HTERT RPE-1 (cell line): Measurements from ENCODE around the gene PNKD.

Experiments
- in situ Hi-C: fragments of 300-500 bp; cut with MboI; formaldehyde crosslinking; loops from 4 replicates; pipeline ENCODE4 v1.14.3; 2020; ENCODE audit warnings: low sequenced_read_pairs

The PNKD gene

DNA sequence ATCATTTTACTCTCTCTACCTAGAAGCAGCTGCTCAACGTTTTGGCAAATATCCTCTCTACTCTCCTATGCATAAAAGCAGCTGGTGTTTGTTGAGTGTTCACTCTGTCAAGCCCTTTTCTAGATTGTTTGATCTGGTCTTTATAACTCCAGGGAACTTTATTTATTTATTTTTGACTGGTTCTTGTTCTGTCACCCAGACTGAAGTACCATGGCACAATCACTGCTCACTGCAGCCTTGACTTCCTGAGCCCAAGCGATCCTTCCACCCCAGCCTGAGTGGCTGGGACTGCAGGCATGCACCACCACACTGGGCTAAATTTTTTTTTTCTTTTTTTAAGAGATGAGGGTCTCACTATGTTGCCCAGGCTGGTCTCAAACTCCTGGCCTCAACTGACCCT lies 99.0 kb downstream of the PNKD start:
- in situ Hi-C loops, result no loop called here

DNA sequence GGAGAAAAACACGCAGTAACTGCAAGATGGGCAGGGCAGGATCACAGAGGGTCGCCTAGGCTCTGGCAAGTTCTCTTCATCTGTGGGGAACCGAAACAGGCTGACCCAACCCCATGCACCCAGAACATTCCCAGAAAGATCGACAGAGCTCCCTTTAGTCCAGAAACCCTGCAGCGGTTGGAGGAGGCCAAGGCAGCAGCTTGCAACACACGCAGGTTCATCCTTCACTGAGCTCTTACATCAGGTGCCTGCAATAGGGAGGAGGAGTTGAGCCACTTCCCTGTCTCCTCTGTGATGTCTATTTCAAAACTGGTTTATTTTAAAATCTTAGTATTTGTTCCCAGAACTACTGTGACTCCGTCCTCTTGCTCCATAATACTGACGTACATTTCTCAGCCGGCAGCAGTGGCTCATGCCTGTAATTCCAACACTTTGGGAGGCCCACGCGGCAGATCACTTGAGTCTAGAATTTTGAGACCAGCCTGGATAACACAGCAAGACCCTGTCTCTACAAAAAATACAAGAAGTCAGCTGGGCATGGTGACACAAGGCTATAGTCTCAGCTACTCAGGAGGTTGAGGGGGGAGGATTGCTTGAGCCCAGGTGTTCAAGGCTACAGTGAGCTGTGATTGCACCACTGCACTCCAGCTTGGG lies 100.2 kb downstream of the PNKD start:
- in situ Hi-C loops, result no loop called here

DNA sequence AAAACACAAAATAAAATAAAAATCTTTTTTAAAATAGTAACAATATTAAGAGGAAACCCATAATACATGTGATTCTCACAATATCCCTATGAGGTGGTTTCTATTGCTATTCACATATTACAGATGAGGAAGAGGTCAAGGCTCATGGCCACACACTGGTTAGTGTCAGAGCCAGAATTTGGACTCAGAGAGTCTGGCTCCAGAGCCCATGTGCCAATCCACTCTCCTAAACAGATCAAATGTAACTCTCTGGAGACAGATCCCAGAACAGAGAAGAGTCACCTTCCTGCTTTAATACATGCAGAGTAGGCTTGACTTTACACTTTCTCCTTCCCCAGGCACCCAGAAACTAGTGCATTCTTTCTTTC lies 101.6 kb downstream of the PNKD start:
- in situ Hi-C loops, result no loop called here

DNA sequence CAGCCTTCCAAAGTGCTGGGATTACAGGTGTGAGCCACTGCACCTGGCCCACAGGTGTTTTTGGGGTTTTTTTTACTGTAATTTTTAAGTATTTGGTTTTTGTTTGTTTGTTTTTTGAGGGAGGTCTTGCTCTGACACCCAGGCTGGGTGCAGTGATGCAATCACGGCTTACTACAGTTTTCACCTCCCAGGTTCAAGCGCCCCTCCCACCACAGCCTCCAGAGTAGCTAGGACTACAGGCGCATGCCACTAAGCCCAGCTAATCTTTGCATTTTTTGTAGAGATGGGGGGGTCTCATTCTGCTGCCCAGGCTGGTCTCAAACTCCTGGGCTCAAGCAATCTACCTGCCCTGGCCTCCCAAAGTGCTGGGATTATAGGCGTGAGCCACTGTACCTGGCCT lies 104.5 kb downstream of the PNKD start:
- in situ Hi-C loops, result no loop called here

DNA sequence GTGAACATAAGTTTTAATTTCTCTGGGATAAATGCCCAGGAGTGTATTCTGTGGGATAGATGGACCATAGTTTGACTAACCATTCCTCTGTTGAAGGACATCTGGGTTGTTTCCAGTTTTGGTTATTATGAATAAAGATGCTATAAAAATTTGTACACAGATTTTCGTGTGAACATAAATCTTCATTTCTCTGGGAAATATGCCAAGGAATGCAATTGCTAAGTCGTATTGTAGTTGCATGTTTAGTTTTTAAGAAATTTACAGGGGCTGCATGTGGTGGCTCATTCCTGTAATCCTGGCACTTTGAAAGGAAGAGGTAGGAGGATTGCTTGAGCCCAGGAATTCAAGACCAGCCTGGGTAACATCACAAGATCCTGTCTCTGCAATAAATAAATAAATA lies 104.9 kb downstream of the PNKD start:
- in situ Hi-C loops, result no loop called here

DNA sequence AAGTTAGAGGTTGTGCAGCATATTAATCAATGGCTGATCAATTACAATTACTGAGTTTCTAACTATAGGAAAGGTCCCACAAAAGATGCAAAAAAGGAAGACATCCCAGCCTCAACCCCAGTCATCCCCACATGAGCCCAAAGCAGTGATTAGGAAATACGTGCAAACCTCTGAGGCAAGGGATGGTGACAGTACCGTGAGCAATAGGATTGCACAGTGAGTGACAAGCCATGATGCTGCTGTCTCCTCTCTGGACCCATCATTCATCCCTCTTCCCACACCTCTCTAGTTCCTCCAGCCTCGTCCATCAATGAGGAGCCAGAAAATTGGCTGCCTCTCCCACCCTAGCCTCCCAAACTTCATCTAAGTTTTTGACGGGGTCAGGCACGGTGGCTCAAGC lies 107.7 kb downstream of the PNKD start:
- in situ Hi-C loops, result no loop called here

DNA sequence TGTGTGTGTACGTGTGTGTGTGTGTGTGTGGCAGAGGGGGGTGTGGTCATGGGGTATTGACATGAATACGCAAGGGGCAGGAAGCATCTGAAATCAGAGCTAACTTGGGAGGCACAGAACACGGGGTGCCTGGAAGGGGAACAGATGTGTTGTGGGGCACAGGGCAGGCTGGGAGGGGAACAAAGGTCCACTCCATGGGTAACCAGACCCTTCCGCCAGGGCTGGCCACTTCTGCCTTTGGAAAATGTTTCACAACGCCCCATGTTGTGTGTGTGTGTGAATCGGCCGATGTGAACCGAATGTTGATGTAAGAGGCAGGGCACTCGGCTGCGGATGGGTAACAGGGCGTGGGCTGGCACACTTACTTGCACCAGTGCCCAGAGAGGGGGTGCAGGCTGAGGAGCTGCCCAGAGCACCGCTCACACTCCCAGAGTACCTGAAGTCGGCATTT lies 111.6 kb downstream of the PNKD start, which contains the start of gene SLC11A1:
TSS of gene SLC11A1 (plus strand) at position 358 of the 451 bp plus-strand sequence. CDS start 96 bp downstream, outside the sequence.
- in situ Hi-C loops, result no loop called here

DNA sequence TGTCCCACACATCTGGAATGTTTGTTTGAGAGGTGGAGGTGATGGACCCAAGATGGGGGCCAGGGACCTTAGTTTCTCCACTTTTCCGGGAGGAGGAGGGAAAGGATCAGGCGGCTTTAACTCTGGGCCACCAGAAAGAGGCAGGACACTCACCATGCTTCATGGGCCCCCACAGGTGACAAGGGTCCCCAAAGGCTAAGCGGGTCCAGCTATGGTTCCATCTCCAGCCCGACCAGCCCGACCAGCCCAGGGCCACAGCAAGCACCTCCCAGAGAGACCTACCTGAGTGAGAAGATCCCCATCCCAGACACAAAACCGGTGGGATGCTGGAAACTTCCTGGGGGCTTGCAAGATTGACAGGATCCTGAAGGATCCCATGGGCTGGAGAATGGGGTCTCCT lies 112.5 kb downstream of the PNKD start:
- in situ Hi-C loops, result no loop called here

DNA sequence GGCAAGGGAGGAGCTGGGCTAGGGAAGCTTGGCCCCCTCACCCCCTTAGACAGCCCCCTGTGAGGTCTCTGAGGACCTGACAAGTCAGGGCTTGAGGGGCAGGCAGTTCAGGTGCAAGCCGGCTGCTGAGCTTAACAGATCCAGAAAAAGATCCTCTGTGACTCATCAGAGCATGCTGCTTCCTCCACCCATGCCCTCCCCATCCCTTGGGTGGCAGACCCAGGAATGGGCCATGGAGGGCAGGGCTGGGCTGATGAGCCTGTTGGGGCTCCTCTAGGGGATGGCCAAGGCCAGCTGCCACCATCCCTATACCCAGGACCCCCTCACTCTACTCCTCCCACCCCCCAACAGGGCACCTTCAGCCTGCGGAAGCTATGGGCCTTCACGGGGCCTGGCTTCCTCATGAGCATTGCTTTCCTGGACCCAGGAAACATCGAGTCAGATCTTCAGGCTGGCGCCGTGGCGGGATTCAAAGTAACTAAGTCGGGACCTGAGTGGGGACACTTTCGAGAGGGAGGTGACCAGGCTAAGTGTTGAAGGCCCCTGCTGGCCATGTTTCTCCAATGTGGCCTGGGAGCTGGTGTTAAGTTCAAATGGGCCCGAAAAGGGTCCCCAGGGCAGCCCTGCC lies 113.7 kb downstream of the PNKD start:
- in situ Hi-C loops, result no loop called here

DNA sequence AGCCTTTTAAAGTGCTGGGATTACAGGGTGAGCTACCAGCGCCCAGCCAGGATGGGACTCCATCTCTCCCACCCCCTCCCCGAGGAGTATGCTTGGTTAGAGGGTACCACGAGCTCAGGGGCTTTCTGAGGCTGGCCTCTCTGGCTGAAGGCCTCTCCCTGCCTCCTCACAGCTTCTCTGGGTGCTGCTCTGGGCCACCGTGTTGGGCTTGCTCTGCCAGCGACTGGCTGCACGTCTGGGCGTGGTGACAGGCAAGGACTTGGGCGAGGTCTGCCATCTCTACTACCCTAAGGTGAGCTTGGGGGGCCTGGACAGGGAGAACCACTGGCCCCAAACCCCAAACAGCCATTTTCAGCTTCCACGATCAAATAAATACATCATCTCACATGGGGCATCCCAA lies 114.7 kb downstream of the PNKD start:
- in situ Hi-C loops, result no loop called here

DNA sequence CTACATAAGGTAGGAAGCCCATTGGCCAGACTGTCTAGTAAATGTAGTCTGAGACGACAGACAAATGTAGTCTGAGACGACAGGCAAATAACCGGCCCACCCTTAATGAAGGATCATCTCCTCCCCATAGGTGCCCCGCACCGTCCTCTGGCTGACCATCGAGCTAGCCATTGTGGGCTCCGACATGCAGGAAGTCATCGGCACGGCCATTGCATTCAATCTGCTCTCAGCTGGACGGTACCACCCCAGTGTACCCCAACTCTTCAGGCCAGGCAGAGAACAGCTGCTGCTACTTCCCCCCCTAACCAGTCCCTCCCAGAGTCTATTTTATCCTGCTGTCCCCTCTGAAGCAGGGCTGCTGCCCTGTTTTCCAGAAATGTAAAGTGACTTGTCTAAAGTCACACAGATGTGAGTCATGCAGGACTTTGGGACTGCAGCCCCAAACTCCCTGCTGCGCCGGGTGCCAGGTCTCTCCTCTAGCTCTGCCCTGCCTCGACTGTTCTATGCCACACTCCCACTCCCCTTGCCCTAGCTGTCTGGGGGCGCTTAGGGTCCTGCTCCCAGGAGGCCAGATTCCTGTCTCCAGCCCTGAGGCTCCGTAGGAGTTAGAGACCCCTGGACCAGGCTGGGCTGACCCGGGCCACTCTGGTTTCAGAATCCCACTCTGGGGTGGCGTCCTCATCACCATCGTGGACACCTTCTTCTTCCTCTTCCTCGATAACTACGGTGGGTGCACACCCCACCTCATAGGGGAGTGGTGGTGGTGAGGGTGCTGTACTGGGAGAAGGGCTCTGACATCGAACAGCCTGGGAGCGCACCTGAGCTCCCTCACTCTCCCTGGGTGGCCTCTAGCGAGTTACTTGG lies 116.4 kb downstream of the PNKD start:
- in situ Hi-C loops, result no loop called here

DNA sequence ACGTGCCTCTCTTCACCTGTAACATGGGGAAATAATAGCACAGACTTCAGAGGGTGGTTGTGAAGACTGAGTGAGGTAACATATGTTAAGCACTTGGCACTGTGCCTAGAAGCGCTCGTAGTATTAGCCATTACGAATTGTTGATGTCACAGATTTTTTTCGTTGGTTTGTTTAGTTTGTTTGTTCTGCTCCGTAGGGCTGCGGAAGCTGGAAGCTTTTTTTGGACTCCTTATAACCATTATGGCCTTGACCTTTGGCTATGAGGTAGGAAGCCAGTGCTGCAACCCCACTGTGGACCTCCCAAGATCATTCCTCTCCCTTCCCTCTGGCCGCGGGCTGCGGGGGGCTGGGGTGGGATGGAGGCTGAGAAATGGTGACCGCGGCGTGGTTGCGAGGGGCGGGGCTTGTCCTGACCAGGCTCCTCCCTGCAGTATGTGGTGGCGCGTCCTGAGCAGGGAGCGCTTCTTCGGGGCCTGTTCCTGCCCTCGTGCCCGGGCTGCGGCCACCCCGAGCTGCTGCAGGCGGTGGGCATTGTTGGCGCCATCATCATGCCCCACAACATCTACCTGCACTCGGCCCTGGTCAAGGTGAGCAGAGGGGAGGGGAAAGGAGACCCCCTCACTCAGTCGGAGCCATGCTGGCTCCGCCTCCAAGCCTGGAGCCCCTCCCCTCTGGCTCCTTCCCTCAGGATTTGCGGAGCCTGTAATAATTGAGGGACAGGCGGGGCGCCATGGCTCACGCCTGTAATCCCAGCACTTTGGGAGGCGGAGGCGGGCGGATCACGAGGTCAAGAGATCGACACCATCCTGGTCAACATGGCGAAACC lies 117.3 kb downstream of the PNKD start:
- in situ Hi-C loops, result no loop called here

DNA sequence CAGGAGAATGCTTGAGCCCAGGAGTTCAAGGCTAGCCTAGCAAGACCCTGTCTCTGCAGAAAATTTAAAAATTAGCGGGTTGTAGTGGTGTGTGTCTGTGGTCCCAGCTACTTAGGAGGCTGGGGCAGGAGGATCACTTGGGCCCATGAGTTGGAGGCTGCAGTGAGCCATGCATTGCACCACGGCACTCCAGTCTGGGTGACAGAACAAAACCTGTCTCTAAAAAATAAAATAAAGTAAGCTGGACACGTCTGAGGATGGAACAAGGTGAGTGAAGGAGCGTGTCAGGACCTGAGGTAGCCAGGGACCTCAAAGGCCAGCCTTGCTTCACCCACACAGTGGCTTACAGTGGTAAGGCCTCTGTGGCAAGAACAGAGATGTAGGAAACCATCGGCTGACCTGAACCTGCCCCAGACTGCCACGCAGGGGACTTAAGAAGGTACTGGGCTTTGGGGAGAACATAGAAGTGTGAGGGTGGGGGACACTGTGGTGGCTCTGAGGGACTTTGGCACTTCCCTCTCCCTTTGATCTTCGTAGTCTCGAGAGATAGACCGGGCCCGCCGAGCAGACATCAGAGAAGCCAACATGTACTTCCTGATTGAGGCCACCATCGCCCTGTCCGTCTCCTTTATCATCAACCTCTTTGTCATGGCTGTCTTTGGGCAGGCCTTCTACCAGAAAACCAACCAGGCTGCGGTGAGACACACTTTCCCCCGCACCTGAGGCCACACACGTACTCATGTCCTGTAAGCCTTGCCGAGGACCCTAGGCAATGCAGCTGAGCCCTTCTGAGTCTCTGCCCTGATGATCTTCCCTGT lies 119.2 kb downstream of the PNKD start:
- in situ Hi-C loops, result no loop called here

DNA sequence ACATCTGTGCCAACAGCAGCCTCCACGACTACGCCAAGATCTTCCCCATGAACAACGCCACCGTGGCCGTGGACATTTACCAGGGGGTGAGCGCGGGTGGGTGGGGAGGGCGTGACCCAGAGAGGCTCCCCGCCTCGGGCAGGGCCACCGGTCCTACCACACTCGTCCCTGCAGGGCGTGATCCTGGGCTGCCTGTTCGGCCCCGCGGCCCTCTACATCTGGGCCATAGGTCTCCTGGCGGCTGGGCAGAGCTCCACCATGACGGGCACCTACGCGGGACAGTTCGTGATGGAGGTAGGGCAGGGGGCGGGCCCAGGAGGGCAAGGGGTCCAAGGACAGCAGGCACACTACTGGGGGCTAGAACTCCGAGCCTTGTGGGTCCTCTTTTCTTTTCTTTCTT lies 120.9 kb downstream of the PNKD start:
- in situ Hi-C loops, result no loop called here

DNA sequence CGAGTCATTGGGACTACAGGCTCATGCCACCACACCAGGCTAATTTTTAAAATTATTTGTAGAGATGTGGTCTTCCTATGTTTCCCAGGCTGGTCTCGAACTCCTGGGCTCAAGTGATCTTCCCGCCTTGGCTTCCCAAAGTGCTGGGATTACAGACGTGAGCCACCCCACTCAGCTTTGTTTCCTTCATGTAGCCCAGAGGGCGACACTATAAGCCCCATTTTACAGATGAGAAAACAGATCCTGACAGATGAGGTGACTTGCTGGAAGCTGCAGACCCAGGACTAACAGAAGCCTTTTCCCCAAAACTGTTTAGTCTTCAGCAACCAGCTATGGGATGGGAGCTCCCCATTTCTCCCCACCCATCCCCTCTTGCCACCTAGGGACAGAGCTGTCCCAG lies 122.1 kb downstream of the PNKD start:
- in situ Hi-C loops, result no loop called here

DNA sequence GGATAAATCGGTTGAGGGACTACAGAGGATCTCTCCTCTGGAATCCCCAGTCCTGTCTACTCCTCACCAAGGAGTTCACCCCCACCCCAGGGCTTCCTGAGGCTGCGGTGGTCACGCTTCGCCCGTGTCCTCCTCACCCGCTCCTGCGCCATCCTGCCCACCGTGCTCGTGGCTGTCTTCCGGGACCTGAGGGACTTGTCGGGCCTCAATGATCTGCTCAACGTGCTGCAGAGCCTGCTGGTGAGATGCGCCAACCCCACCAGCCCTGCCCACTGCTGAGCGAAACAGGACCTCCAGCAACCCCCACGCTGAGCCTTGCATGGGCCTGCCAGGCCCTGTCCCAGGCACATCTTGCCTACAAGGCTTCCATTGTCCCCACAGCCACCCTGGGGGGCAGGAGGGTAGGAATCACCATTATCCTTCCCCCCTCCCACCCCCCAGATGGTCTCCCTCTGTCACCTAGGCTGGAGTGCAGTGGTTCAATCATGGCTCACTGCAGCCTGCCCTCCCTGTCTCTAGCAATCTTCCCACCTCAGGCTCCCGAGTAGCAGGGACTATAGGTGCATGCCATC lies 122.7 kb downstream of the PNKD start:
- in situ Hi-C loops, result no loop called here

DNA sequence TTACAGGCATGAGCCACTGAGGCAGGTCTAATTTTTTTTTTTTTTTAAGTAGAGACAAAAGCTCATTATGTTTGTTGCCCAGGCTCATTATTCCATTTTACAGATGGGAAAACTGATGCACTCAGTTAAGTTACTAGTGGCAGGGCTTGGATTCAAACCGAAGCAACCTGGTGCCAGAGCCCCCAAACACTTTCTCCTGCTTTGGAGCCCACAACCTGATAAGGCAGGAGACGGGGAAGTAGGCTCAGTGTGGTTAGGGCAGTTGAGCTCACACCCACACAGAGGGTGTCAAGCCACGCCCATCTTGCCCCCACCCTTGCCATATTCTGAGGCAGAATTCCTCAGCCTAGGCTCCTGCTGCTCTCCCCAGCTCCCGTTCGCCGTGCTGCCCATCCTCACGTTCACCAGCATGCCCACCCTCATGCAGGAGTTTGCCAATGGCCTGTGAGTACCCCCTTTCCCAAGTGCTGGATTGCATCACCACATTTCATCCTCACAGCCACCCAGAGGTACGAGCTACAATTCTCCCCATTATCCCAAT lies 123.5 kb downstream of the PNKD start:
- in situ Hi-C loops, result no loop called here

DNA sequence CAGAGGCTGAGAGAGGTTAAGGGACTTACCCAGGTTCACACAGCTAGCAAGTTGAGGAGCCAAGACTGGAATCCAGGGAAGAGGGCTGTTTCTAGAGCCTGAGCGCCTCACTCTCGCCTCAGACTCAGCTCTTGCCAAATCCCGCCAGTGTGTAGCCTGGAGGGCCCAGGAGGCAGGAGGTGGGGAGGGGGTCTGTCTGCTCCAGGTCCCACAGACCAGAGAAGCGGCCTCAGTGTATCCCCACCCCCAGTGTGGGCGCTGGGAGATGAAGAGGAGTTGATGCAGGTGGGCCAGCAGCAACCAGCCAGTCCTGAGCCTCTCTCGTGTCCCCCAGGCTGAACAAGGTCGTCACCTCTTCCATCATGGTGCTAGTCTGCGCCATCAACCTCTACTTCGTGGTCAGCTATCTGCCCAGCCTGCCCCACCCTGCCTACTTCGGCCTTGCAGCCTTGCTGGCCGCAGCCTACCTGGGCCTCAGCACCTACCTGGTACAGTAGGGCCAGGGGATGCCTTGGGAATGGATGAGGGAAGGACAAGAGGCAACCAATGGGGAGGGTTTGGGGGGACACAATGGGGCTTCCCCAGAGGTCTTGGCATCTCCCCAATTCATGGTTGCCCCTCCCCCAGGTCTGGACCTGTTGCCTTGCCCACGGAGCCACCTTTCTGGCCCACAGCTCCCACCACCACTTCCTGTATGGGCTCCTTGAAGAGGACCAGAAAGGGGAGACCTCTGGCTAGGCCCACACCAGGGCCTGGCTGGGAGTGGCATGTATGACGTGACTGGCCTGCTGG lies 124.2 kb downstream of the PNKD start:
- in situ Hi-C loops, result no loop called here

DNA sequence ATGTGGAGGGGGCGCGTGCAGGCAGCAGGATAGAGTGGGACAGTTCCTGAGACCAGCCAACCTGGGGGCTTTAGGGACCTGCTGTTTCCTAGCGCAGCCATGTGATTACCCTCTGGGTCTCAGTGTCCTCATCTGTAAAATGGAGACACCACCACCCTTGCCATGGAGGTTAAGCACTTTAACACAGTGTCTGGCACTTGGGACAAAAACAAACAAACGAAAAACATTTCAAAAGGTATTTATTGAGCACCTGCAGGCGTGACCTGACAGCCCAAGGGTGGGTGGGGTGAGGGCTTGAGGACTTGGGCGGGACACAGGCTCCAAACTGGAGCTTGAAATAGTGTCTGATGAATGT lies 124.7 kb downstream of the PNKD start:
- in situ Hi-C loops, result no loop called here
